Measurements from ENCODE around the gene NSDHL. TPM values are rescaled to one million over a fixed set of nuclear protein-coding genes. Genes with fewer than 3 reads are reported as not detected.

NSDHL gene
- total and polyA plus RNA-seq, 4 donors, result 12.8 to 33.4 (median 25.4) TPM

- H3K36me3 ChIP-seq (ENCODE audit: control insufficient read depth in 4 of 4, insufficient read depth in 4 of 4, low read length in 4 of 4), result no peaks in the 10 kb centered on the region
- WGBS, 2 donors, result 46 to 49% methylated on average over 3 of the region's 3 CpGs
- no peak overlapping the region for H3K27ac ChIP-seq (ENCODE audit: low read depth in 1 of 2, low read length in 1 of 2)
- no peaks in the 10 kb centered on the region for H3K4me1 ChIP-seq (ENCODE audit: control insufficient read depth in 5 of 5, insufficient read depth in 5 of 5, low read length in 5 of 5)
- ATAC-seq (ENCODE audit: insufficient read depth, low FRiP score) (peak; percentile 53), DNase-seq (peak in 1 of 3 donors; percentile 7)
- no peak overlapping the region for H3K9ac ChIP-seq (ENCODE audit: insufficient read depth in 1 of 2, low read length in 2 of 2)
- peaks cover 0 to 3% (median 0%) of the 10 kb centered on the region in 3 donors for H3K27me3 ChIP-seq (ENCODE audit: control insufficient read depth in 3 of 3, insufficient read depth in 3 of 3, low read length in 2 of 3)
- no peaks in the 10 kb centered on the region for H3K9me3 ChIP-seq (ENCODE audit: control insufficient read depth in 4 of 4, insufficient read depth in 3 of 4, low read length in 3 of 4)
- H3K4me3 ChIP-seq, result no peak overlapping the region
- TF ChIP-seq, protein P1, sequence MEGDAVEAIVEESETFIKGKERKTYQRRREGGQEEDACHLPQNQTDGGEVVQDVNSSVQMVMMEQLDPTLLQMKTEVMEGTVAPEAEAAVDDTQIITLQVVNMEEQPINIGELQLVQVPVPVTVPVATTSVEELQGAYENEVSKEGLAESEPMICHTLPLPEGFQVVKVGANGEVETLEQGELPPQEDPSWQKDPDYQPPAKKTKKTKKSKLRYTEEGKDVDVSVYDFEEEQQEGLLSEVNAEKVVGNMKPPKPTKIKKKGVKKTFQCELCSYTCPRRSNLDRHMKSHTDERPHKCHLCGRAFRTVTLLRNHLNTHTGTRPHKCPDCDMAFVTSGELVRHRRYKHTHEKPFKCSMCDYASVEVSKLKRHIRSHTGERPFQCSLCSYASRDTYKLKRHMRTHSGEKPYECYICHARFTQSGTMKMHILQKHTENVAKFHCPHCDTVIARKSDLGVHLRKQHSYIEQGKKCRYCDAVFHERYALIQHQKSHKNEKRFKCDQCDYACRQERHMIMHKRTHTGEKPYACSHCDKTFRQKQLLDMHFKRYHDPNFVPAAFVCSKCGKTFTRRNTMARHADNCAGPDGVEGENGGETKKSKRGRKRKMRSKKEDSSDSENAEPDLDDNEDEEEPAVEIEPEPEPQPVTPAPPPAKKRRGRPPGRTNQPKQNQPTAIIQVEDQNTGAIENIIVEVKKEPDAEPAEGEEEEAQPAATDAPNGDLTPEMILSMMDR (IDR thresholded peaks at IDR 0.05; ENCODE audit: control extremely low read depth, extremely low read depth), result peak; percentile 11
Observed at GRCh38 chrX:152821145-152821765, 9.6 kb upstream of the NSDHL start.

- TF ChIP-seq, protein P1 (IDR thresholded peaks at IDR 0.05; ENCODE audit: control extremely low read depth, extremely low read depth), result no peak
- Histone ChIP-seq H3K4me1 (ENCODE audit: control insufficient read depth in 5 of 5, insufficient read depth in 5 of 5, low read length in 5 of 5) (no peaks in the 10 kb centered on the region), H3K9ac (ENCODE audit: insufficient read depth in 1 of 2, low read length in 2 of 2) (no peak overlapping the region), H3K27ac (ENCODE audit: low read depth in 1 of 2, low read length in 1 of 2) (no peak overlapping the region), H3K9me3 (ENCODE audit: control insufficient read depth in 4 of 4, insufficient read depth in 3 of 4, low read length in 3 of 4) (no peaks in the 10 kb centered on the region), H3K4me3 (no peak overlapping the region), H3K27me3 (ENCODE audit: control insufficient read depth in 3 of 3, insufficient read depth in 3 of 3, low read length in 2 of 3) (peaks cover 0 to 3% (median 0%) of the 10 kb centered on the region in 3 donors), H3K36me3 (ENCODE audit: control insufficient read depth in 4 of 4, insufficient read depth in 4 of 4, low read length in 4 of 4) (peaks cover 0 to 3% (median 0%) of the 10 kb centered on the region in 4 donors)
- ATAC-seq (ENCODE audit: insufficient read depth, low FRiP score), result no peak
- no peak for DNase-seq
- WGBS, 2 donors, result 60 to 78% methylated on average over 6 of the region's 6 CpGs
Observed at GRCh38 chrX:152822383-152823086, 8.3 kb upstream of the NSDHL start.

GRCh38 chrX:152823657-152824056 is 7.2 kb upstream of the NSDHL start:
- Histone ChIP-seq H3K36me3 (ENCODE audit: control insufficient read depth in 4 of 4, insufficient read depth in 4 of 4, low read length in 4 of 4) (peaks cover 0 to 4% (median 0%) of the 10 kb centered on the region in 4 donors), H3K4me1 (ENCODE audit: control insufficient read depth in 5 of 5, insufficient read depth in 5 of 5, low read length in 5 of 5) (no peaks in the 10 kb centered on the region), H3K9ac (ENCODE audit: insufficient read depth in 1 of 2, low read length in 2 of 2) (no peak overlapping the region), H3K9me3 (ENCODE audit: control insufficient read depth in 4 of 4, insufficient read depth in 3 of 4, low read length in 3 of 4) (no peaks in the 10 kb centered on the region), H3K4me3 (no peak overlapping the region), H3K27ac (ENCODE audit: low read depth in 1 of 2, low read length in 1 of 2) (no peak overlapping the region), H3K27me3 (ENCODE audit: control insufficient read depth in 3 of 3, insufficient read depth in 3 of 3, low read length in 2 of 3) (peaks cover 0 to 3% (median 0%) of the 10 kb centered on the region in 3 donors)
- ATAC-seq (ENCODE audit: insufficient read depth, low FRiP score) (no peak), DNase-seq (no peak)
- TF ChIP-seq, protein P1 (IDR thresholded peaks at IDR 0.05; ENCODE audit: control extremely low read depth, extremely low read depth), result no peak
- 62 to 69% methylated on average over 6 of the region's 6 CpGs for WGBS, 2 donors

Measured in lung (tissue), 12 donors.